H9 (cell line): ENCODE results near the gene ZNF469. TPM values are rescaled to one million over a fixed set of nuclear protein-coding genes. Genes with fewer than 3 reads are reported as not detected.

ENCODE experiments used
- DNase-seq: peaks from one replicate; pipeline ENCODE4 v3.0.0-alpha.2; 2017
- H2AFZ ChIP-seq: one replicate; pipeline ENCODE4 v1.6.1; 2013; ENCODE audit warnings: mild to moderate bottlenecking, low read length, control low read depth, moderate library complexity
- H2AK5ac ChIP-seq: 2 replicates; pipeline ENCODE4 v1.6.1; 2013; ENCODE audit warnings: low read length, control low read depth, mixed read lengths; ENCODE audit not compliant: insufficient read length
- H2BK120ac ChIP-seq: one replicate; pipeline ENCODE4 v1.6.1; 2013; ENCODE audit warnings: low read depth, mild to moderate bottlenecking, low read length, control low read depth, inconsistent platforms; ENCODE audit not compliant: poor library complexity, severe bottlenecking
- H2BK12ac ChIP-seq: 2 replicates; pipeline ENCODE4 v1.6.1; 2013; ENCODE audit warnings: low read length, control low read depth, mixed read lengths, low read depth; ENCODE audit not compliant: insufficient read length
- H2BK15ac ChIP-seq: 2 replicates; pipeline ENCODE4 v1.6.1; 2013; ENCODE audit warnings: low read depth, low read length, control low read depth
- H2BK20ac ChIP-seq: one replicate; pipeline ENCODE4 v1.6.1; 2013; ENCODE audit warnings: low read depth, mild to moderate bottlenecking, low read length, control low read depth, inconsistent platforms; ENCODE audit not compliant: poor library complexity, severe bottlenecking
- H2BK5ac ChIP-seq: 2 replicates; pipeline ENCODE4 v1.6.1; 2013; ENCODE audit warnings: low read length, control low read depth, mixed read lengths; ENCODE audit not compliant: insufficient read length
- H3K14ac ChIP-seq: 2 replicates; pipeline ENCODE4 v1.6.1; 2013; ENCODE audit warnings: low read length, control low read depth; ENCODE audit not compliant: insufficient read depth
- H3K18ac ChIP-seq: 2 replicates; pipeline ENCODE4 v1.6.1; 2013; ENCODE audit warnings: low read depth, mild to moderate bottlenecking, mixed read lengths, low read length, control low read depth; ENCODE audit not compliant: insufficient read length
- H3K23ac ChIP-seq: 2 replicates; pipeline ENCODE4 v1.6.1; 2013; ENCODE audit warnings: low read length, control low read depth, mixed read lengths, low read depth; ENCODE audit not compliant: insufficient read length
- H3K23me2 ChIP-seq: 2 replicates; pipeline ENCODE4 v1.6.1; 2013; ENCODE audit warnings: low read depth, mild to moderate bottlenecking, mixed read lengths, low read length, control low read depth; ENCODE audit not compliant: insufficient read length, poor library complexity, severe bottlenecking
- H3K27ac ChIP-seq: 2 replicates; pipeline ENCODE4 v1.5.1; 2013; ENCODE audit warnings: low read length, control low read depth, mixed read lengths, low read depth; ENCODE audit not compliant: insufficient read length
- H3K27me3 ChIP-seq: 2 replicates; pipeline ENCODE4 v1.6.1; 2013; ENCODE audit warnings: low read length, control low read depth, inconsistent platforms; ENCODE audit not compliant: insufficient read depth
- H3K4ac ChIP-seq: 2 replicates; pipeline ENCODE4 v1.6.1; 2013; ENCODE audit warnings: low read depth, mild to moderate bottlenecking, control low read depth, inconsistent platforms, low read length, moderate library complexity
- H3K4me1 ChIP-seq: 2 replicates; pipeline ENCODE4 v1.6.1; 2013; ENCODE audit warnings: low read length, control low read depth, inconsistent platforms; ENCODE audit not compliant: insufficient read depth
- H3K4me2 ChIP-seq: 2 replicates; pipeline ENCODE4 v1.6.1; 2013; ENCODE audit warnings: low read length, control low read depth, mixed read lengths; ENCODE audit not compliant: insufficient read length, insufficient read depth
- H3K56ac ChIP-seq: 2 replicates; pipeline ENCODE4 v1.6.1; 2013; ENCODE audit warnings: low read depth, mild to moderate bottlenecking, mixed read lengths, low read length, control low read depth; ENCODE audit not compliant: insufficient read length
- H3K79me1 ChIP-seq: 2 replicates; pipeline ENCODE4 v1.6.1; 2013; ENCODE audit warnings: low read depth, mild to moderate bottlenecking, moderate library complexity, low read length, control low read depth, inconsistent platforms; ENCODE audit not compliant: insufficient read depth, poor library complexity, severe bottlenecking
- H3K79me2 ChIP-seq: 2 replicates; pipeline ENCODE4 v1.6.1; 2013; ENCODE audit warnings: low read length, control low read depth, inconsistent platforms; ENCODE audit not compliant: insufficient read depth
- H3K9ac ChIP-seq: 2 replicates; pipeline ENCODE4 v1.6.1; 2013; ENCODE audit warnings: low read length, control low read depth, mixed read lengths; ENCODE audit not compliant: insufficient read length; ENCODE audit errors: extremely low read depth
- H3K9me3 ChIP-seq: one replicate; pipeline ENCODE4 v1.6.1; 2013; ENCODE audit warnings: low read depth, low read length, inconsistent platforms; ENCODE audit not compliant: control insufficient read depth
- H3T11ph ChIP-seq: one replicate; pipeline ENCODE4 v1.6.1; 2013; ENCODE audit warnings: mild to moderate bottlenecking, low read length, control low read depth, inconsistent platforms
- H4K20me1 ChIP-seq: one replicate; pipeline ENCODE4 v1.6.1; 2013; ENCODE audit not compliant: control insufficient read depth, insufficient read length, insufficient read depth
- H4K5ac ChIP-seq: 2 replicates; pipeline ENCODE4 v1.6.1; 2013; ENCODE audit warnings: low read depth, mild to moderate bottlenecking, mixed read lengths, low read length, control low read depth; ENCODE audit not compliant: insufficient read length
- H4K8ac ChIP-seq: replicated peaks from 2 replicates; pipeline ENCODE4 v1.6.1; 2013; ENCODE audit warnings: low read length, control low read depth, mixed read lengths, low read depth; ENCODE audit not compliant: insufficient read length
- H4K91ac ChIP-seq: 2 replicates; pipeline ENCODE4 v1.6.1; 2013; ENCODE audit warnings: low read depth, mild to moderate bottlenecking, moderate library complexity, mixed read lengths, low read length, control low read depth; ENCODE audit not compliant: insufficient read length
- H3K27ac Mint-ChIP-seq, 3 experiments: 2 replicates in 2 of 3; 3 replicates in 1 of 3; pipeline ENCODE4 v1.8.0; 2020 to 2021; ENCODE audit warnings: mixed read lengths in 3 of 3, mild to moderate bottlenecking in 1 of 3, moderate library complexity in 1 of 3
- H3K27me3 Mint-ChIP-seq: 2 replicates; pipeline ENCODE4 v1.8.0; 2021; ENCODE audit warnings: low read depth, mild to moderate bottlenecking, moderate library complexity, mixed read lengths
- H3K36me3 Mint-ChIP-seq, 3 experiments: 2 replicates in 2 of 3; 3 replicates in 1 of 3; pipeline ENCODE4 v1.8.0; 2020 to 2021; ENCODE audit warnings: low read depth in 3 of 3, mixed read lengths in 3 of 3; ENCODE audit not compliant: insufficient read depth in 1 of 3
- H3K4me1 Mint-ChIP-seq, 2 experiments: 2 replicates each; pipeline ENCODE4 v1.8.0; 2020; ENCODE audit warnings: mixed read lengths in 2 of 2
- H3K4me3 Mint-ChIP-seq, 2 experiments: 2 replicates in 1 of 2; 3 replicates in 1 of 2; pipeline ENCODE4 v1.8.0; 2020 to 2021; ENCODE audit warnings: mild to moderate bottlenecking in 2 of 2, mixed read lengths in 2 of 2, moderate library complexity in 1 of 2
- H3K9me3 Mint-ChIP-seq, 2 experiments: 2 replicates in 1 of 2; 3 replicates in 1 of 2; pipeline ENCODE4 v1.8.0; 2020; ENCODE audit warnings: mild to moderate bottlenecking in 2 of 2, mixed read lengths in 2 of 2, moderate library complexity in 1 of 2
- whole genome bisulfite sequencing: extraction: QIAGEN DNeasy Blood & Tissue Kit; methylation state at CpG from one replicate; pipeline ENCODE4 v1.1.7; 2013; ENCODE audit warnings: missing lambda C conversion rate, low lambda C conversion rate, mixed read lengths; ENCODE audit not compliant: insufficient read length; ENCODE audit errors: extremely low coverage; 5-methylcytosine and 5-hydroxymethylcytosine counted together
- total RNA-seq: library from RNA; stranded (reverse); gene quantifications from 2 replicates; pipeline ENCODE4 v1.2.1, GENCODE V29; 2021
- TF ChIP-seq, protein P1 (sequence below): fragments of 200-600 bp; sonication (generic); conservative IDR thresholded peaks from 3 replicates; pipeline ENCODE4 v1.8.0; 2021; ENCODE audit warnings: antibody characterized with exemption, mild to moderate bottlenecking

ZNF469 gene
- total RNA-seq, 1 experiment from 2014 or later: 4.4 TPM

DNA sequence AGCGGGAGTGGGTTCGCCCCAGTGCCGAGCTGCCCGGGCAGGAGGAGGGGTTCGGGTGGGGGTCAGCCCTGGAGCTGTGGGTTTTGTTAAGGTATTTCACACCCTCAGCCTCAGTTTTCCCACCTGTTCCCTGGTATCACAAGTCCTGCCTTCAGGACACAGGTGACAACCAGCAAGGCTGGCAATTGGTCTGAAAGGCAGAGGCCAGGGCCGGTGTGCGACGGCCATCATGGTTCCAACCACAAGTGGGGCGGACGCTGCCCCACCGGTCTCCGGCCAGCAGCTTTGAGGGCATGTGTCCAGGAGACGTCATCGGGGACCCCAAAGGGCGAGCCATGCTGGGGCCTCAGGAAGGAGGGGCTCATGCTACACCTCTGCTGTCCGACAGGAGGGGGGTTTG is 10.8 kb downstream of the ZNF469 start:
- no peak overlapping the region for H3K27ac ChIP-seq
- H3K56ac ChIP-seq: no peak overlapping the region
- no peak overlapping the region for H3K4me3 Mint-ChIP-seq
- H2BK12ac ChIP-seq: no peak overlapping the region
- no peaks in the 10 kb centered on the region for H3K9me3 ChIP-seq
- no peak overlapping the region for H3K14ac ChIP-seq
- H3K23me2 ChIP-seq: no peaks in the 10 kb centered on the region
- no peaks in the 10 kb centered on the region for H4K20me1 ChIP-seq
- DNase-seq: no peak
- H3T11ph ChIP-seq: no peak overlapping the region
- peaks cover 13% of the 10 kb centered on the region for H3K27me3 Mint-ChIP-seq
- WGBS: no CpG with 5 or more reads among the region's 16 CpGs
- TF ChIP-seq, protein P1, sequence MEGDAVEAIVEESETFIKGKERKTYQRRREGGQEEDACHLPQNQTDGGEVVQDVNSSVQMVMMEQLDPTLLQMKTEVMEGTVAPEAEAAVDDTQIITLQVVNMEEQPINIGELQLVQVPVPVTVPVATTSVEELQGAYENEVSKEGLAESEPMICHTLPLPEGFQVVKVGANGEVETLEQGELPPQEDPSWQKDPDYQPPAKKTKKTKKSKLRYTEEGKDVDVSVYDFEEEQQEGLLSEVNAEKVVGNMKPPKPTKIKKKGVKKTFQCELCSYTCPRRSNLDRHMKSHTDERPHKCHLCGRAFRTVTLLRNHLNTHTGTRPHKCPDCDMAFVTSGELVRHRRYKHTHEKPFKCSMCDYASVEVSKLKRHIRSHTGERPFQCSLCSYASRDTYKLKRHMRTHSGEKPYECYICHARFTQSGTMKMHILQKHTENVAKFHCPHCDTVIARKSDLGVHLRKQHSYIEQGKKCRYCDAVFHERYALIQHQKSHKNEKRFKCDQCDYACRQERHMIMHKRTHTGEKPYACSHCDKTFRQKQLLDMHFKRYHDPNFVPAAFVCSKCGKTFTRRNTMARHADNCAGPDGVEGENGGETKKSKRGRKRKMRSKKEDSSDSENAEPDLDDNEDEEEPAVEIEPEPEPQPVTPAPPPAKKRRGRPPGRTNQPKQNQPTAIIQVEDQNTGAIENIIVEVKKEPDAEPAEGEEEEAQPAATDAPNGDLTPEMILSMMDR: no peak
- no peaks in the 10 kb centered on the region for H3K79me2 ChIP-seq
- H3K9ac ChIP-seq: no peak overlapping the region
- no peak overlapping the region for H2BK5ac ChIP-seq
- no peak overlapping the region for H4K5ac ChIP-seq
- H3K79me1 ChIP-seq: no peaks in the 10 kb centered on the region
- no peaks in the 10 kb centered on the region; a peak in 1 of 7 replicates for H3K36me3 Mint-ChIP-seq
- no peak overlapping the region for H2AK5ac ChIP-seq
- no peak overlapping the region for H2AFZ ChIP-seq
- no peak overlapping the region for H3K23ac ChIP-seq
- no peaks in the 10 kb centered on the region for H3K27me3 ChIP-seq
- no peak overlapping the region for H2BK20ac ChIP-seq
- no peak overlapping the region for H3K4me2 ChIP-seq
- H3K4ac ChIP-seq: no peak overlapping the region
- no peaks in the 10 kb centered on the region for H3K4me1 ChIP-seq
- no peak overlapping the region for H4K8ac ChIP-seq
- no peak overlapping the region for H4K91ac ChIP-seq
- peaks cover 8 to 10% of the 10 kb centered on the region in 2 experiments for H3K9me3 Mint-ChIP-seq
- no peaks in the 10 kb centered on the region for H3K4me1 Mint-ChIP-seq
- H3K27ac Mint-ChIP-seq: no peak overlapping the region
- H2BK15ac ChIP-seq: no peak overlapping the region
- no peak overlapping the region for H3K18ac ChIP-seq
- no peak overlapping the region for H2BK120ac ChIP-seq
